HCT116 (cell line): ENCODE measurements around the gene DGKZ.

Source experiments
- ELF1 ChIP-seq: IDR thresholded peaks from 2 replicates; pipeline ENCODE4 v1.6.1; 2012; ENCODE audit warnings: low read depth, borderline replicate concordance
- EZH2phosphoT487 ChIP-seq: fragments of 200-600 bp; IDR thresholded peaks from 2 replicates; pipeline ENCODE4 v1.6.1; 2018; ENCODE audit warnings: antibody characterized with exemption, borderline replicate concordance
- POLR2AphosphoS5 ChIP-seq: IDR thresholded peaks from 2 replicates; pipeline ENCODE4 v1.6.1; 2011; ENCODE audit warnings: mild to moderate bottlenecking, low read depth, low read length, moderate library complexity
- RAD21 ChIP-seq: IDR thresholded peaks from 2 replicates; pipeline ENCODE4 v1.6.1; 2012; ENCODE audit warnings: low read depth, mild to moderate bottlenecking
- SRF ChIP-seq: IDR thresholded peaks from 2 replicates; pipeline ENCODE4 v1.6.1; 2012; ENCODE audit warnings: low read depth
- YY1 ChIP-seq: IDR thresholded peaks from 2 replicates; pipeline ENCODE4 v1.6.1; 2011; ENCODE audit warnings: low read length, low read depth, moderate library complexity, mild to moderate bottlenecking; ENCODE audit not compliant: insufficient replicate concordance; ENCODE audit errors: extremely low read depth
- ZNF274 ChIP-seq: fragments of 200-500 bp; sonication (Bioruptor generic); IDR thresholded peaks from 2 replicates; pipeline ENCODE4 v1.6.1; 2014; ENCODE audit warnings: mild to moderate bottlenecking, low read depth, low read length, inconsistent platforms
- TF ChIP-seq, protein P1 (sequence below), 3 experiments: fragments of 200-600 bp in 1 of 3; sonication (generic) in 1 of 3; IDR thresholded peaks in 2 of 3; conservative IDR thresholded peaks in 1 of 3; 2 replicates each; pipeline ENCODE4 v1.5.1; 2012 to 2017; ENCODE audit warnings: low read depth in 2 of 3, low read length in 2 of 3, antibody characterized with exemption in 1 of 3, borderline replicate concordance in 1 of 3, control low read depth in 1 of 3, mild to moderate bottlenecking in 1 of 3, mixed read lengths in 1 of 3, mixed run types in 1 of 3, moderate library complexity in 1 of 3; ENCODE audit not compliant: insufficient read depth in 1 of 3

DNA sequence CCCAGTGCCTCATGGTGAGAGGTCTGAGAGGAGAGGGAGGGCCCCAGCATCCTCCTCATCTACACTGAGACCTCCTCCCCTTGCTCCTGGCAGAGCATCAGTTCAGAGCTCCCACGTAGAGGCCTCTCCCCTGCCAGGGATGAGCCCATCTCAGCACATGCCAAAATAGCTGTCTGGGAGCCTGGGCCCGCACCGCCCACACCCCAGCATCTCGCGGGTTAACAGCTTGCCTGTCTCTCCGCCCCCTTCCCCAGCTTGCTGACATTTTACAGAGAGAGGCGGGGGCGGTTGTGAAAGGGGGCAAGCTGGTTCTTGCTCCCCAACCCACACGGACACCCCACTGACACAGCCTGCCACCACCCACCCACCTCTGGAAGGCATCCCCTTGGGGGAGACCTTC, 6.4 kb downstream of the DGKZ start:
- TF ChIP-seq, protein P1, sequence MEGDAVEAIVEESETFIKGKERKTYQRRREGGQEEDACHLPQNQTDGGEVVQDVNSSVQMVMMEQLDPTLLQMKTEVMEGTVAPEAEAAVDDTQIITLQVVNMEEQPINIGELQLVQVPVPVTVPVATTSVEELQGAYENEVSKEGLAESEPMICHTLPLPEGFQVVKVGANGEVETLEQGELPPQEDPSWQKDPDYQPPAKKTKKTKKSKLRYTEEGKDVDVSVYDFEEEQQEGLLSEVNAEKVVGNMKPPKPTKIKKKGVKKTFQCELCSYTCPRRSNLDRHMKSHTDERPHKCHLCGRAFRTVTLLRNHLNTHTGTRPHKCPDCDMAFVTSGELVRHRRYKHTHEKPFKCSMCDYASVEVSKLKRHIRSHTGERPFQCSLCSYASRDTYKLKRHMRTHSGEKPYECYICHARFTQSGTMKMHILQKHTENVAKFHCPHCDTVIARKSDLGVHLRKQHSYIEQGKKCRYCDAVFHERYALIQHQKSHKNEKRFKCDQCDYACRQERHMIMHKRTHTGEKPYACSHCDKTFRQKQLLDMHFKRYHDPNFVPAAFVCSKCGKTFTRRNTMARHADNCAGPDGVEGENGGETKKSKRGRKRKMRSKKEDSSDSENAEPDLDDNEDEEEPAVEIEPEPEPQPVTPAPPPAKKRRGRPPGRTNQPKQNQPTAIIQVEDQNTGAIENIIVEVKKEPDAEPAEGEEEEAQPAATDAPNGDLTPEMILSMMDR (IDR thresholded peaks at IDR 0.05 in 2 of 3, conservative IDR thresholded peaks at IDR 0.05 in 1 of 3; ENCODE audit: borderline replicate concordance in 1 of 3, insufficient read depth in 1 of 3, low read depth in 2 of 3, low read length in 2 of 3), result no peak
- TF ChIP-seq ZNF274 (no peak), RAD21 (no peak), POLR2AphosphoS5 (no peak), SRF (no peak), EZH2phosphoT487 (no peak), YY1 (no peak), ELF1 (no peak)
